A549 (cell line): ENCODE data around the gene DIS3L2. TPM values are rescaled to one million over a fixed set of nuclear protein-coding genes. Genes with fewer than 3 reads are reported as not detected.

Experiments used
- ATAC-seq, 2 experiments: fragments of 200-7000 bp in 1 of 2; fragments of >200 bp in 1 of 2; cut with Nextera tagmentation in 1 of 2; cut with Tn5 transposase in 1 of 2; 3 replicates each; pipeline versions ENCODE4 v1.8.0 to v1.9.1; 2018 to 2020; ENCODE audit warnings: mild to moderate bottlenecking in 1 of 2, moderate library complexity in 1 of 2
- CTCF ChIA-PET: fragments of 300-600 bp; sonication (Branson Sonifier 250); formaldehyde crosslinking; extraction: SDS; loops from one replicate; lab custom pipeline; 2021; ENCODE audit warnings: antibody characterized with exemption, inconsistent platforms; lab: Yijun Ruan, JAX
- POLR2A ChIA-PET: fragments of 350-600 bp; formaldehyde crosslinking; extraction: SDS; loops from one replicate; lab custom pipeline; 2021; ENCODE audit warnings: antibody characterized with exemption, inconsistent platforms; lab: Yijun Ruan, JAX
- DNase-seq, 2 experiments: peaks; one replicate each; pipeline versions ENCODE4 v3.0.0 to v3.0.0-alpha.2; 2011 to 2016; ENCODE audit warnings: low read depth in 1 of 2, low spot score in 1 of 2
- FAIRE-seq: peaks from 2 replicates; lab custom pipeline; 2011; peaks lifted over from hg19 to GRCh38; lab: Jason Lieb, UNC
- H3K27ac ChIP-seq, 2 experiments: fragments of >200 bp; sonication (Bioruptor Twin); formaldehyde crosslinking; 3 replicates each; pipeline ENCODE4 v1.5.1; 2016 to 2017
- H3K4me1 ChIP-seq: fragments of >200 bp; sonication (Bioruptor Twin); formaldehyde crosslinking; 3 replicates; pipeline ENCODE4 v1.6.1; 2016
- H3K4me2 ChIP-seq: fragments of >200 bp; sonication (Bioruptor Twin); formaldehyde crosslinking; 3 replicates; pipeline ENCODE4 v1.6.1; 2016
- H3K4me3 ChIP-seq: fragments of >200 bp; sonication (Bioruptor Twin); formaldehyde crosslinking; 3 replicates; pipeline ENCODE4 v1.5.1; 2016
- H3K9me3 ChIP-seq: fragments of >200 bp; sonication (Bioruptor Twin); formaldehyde crosslinking; 3 replicates; pipeline ENCODE4 v1.6.1; 2016
- BHLHE40 ChIP-seq: IDR thresholded peaks from 2 replicates; pipeline ENCODE4 v1.6.1; 2012; ENCODE audit warnings: low read depth, low read length, inconsistent platforms
- CBX8 ChIP-seq: fragments of 200-600 bp; sonication (generic); IDR thresholded peaks from 2 replicates; pipeline ENCODE4 v1.6.1; 2016
- CHD2 ChIP-seq: fragments of 150-350 bp; IDR thresholded peaks from 2 replicates; pipeline ENCODE4 v1.6.1; 2014; ENCODE audit warnings: low read length; ENCODE audit not compliant: partially characterized antibody
- ELK1 ChIP-seq: fragments of 150-350 bp; IDR thresholded peaks from 2 replicates; pipeline ENCODE4 v1.6.1; 2014; ENCODE audit warnings: low read depth, mild to moderate bottlenecking, low read length
- ESRRA ChIP-seq: fragments of 150-350 bp; IDR thresholded peaks from 2 replicates; pipeline ENCODE4 v1.6.1; 2014; ENCODE audit warnings: mild to moderate bottlenecking, low read length, borderline replicate concordance
- FOSL2 ChIP-seq, 2 experiments: fragments of 450-650 bp in 1 of 2; fragments of >200 bp in 1 of 2; sonication (Bioruptor Twin) in 1 of 2; formaldehyde crosslinking; IDR thresholded peaks; 2 replicates each; pipeline versions ENCODE4 v1.5.0 to v1.6.1; 2016 to 2020; ENCODE audit warnings: mild to moderate bottlenecking in 1 of 2, moderate library complexity in 1 of 2
- FOXS1 ChIP-seq: fragments of 250-450 bp; sonication (Bioruptor Pico); IDR thresholded peaks from 2 replicates; pipeline ENCODE4 v1.5.0; 2020; ENCODE audit warnings: mild to moderate bottlenecking, moderate library complexity
- GATA3 ChIP-seq: IDR thresholded peaks from 2 replicates; pipeline ENCODE4 v1.6.1; 2012; ENCODE audit warnings: borderline replicate concordance
- HDAC2 ChIP-seq: fragments of 200-600 bp; sonication (generic); IDR thresholded peaks from 2 replicates; pipeline ENCODE4 v1.6.1; 2016
- HEYL ChIP-seq: fragments of 250-450 bp; sonication (Bioruptor Pico); IDR thresholded peaks from 2 replicates; pipeline ENCODE4 v1.8.0; 2021; ENCODE audit warnings: mild to moderate bottlenecking, moderate library complexity
- HMGXB4 ChIP-seq: fragments of 250-450 bp; sonication (Bioruptor Pico); IDR thresholded peaks from 2 replicates; pipeline ENCODE4 v1.5.0; 2021; ENCODE audit warnings: mild to moderate bottlenecking, moderate library complexity, borderline replicate concordance
- HOXB5 ChIP-seq: fragments of 250-450 bp; sonication (Bioruptor Pico); IDR thresholded peaks from 2 replicates; pipeline ENCODE4 v1.5.0; 2020; ENCODE audit warnings: mild to moderate bottlenecking, moderate library complexity
- MAFK ChIP-seq: fragments of 450-650 bp; IDR thresholded peaks from 2 replicates; pipeline ENCODE4 v1.6.1; 2014; ENCODE audit not compliant: partially characterized antibody
- MAX ChIP-seq: IDR thresholded peaks from 2 replicates; pipeline ENCODE4 v1.6.1; 2012
- MAZ ChIP-seq: fragments of 150-350 bp; IDR thresholded peaks from 2 replicates; pipeline ENCODE4 v1.6.1; 2014; ENCODE audit warnings: antibody characterized with exemption, low read depth, low read length, borderline replicate concordance
- NFE2L2 ChIP-seq: fragments of 150-350 bp; conservative IDR thresholded peaks from 2 replicates; pipeline ENCODE4 v1.6.1; 2014; ENCODE audit warnings: low read length
- NPAS2 ChIP-seq: fragments of 250-450 bp; sonication (Bioruptor Pico); IDR thresholded peaks from 2 replicates; pipeline ENCODE4 v1.8.0; 2022; ENCODE audit warnings: mild to moderate bottlenecking, moderate library complexity, borderline replicate concordance
- NR3C1 ChIP-seq: fragments of >200 bp; sonication (Bioruptor Twin); formaldehyde crosslinking; IDR thresholded peaks from 3 replicates; pipeline ENCODE4 v1.6.1; 2017
- PBX3 ChIP-seq: IDR thresholded peaks from 2 replicates; pipeline ENCODE4 v1.6.1; 2012
- PHF8 ChIP-seq: fragments of 200-600 bp; sonication (generic); IDR thresholded peaks from 2 replicates; pipeline ENCODE4 v1.6.1; 2016; ENCODE audit warnings: low read depth, mild to moderate bottlenecking, antibody characterized with exemption, moderate library complexity, borderline replicate concordance
- POLR2AphosphoS2 ChIP-seq: conservative IDR thresholded peaks from 2 replicates; pipeline ENCODE4 v1.6.1; 2012; ENCODE audit warnings: low read length, improper control_type of control experiment, inconsistent platforms
- RARB ChIP-seq: fragments of 250-450 bp; sonication (Bioruptor Pico); IDR thresholded peaks from 2 replicates; pipeline ENCODE4 v1.8.0; 2021; ENCODE audit warnings: mild to moderate bottlenecking, moderate library complexity
- REST ChIP-seq: fragments of 200-600 bp; sonication (generic); IDR thresholded peaks from 2 replicates; pipeline ENCODE4 v1.6.1; 2016; ENCODE audit warnings: antibody characterized with exemption, mild to moderate bottlenecking, moderate library complexity
- SMC3 ChIP-seq: fragments of >200 bp; sonication (Bioruptor Twin); formaldehyde crosslinking; IDR thresholded peaks from 3 replicates; pipeline ENCODE4 v1.6.1; 2018; ENCODE audit warnings: inconsistent platforms
- ZC3H11A ChIP-seq: fragments of 450-650 bp; IDR thresholded peaks from 2 replicates; pipeline ENCODE4 v1.6.1; 2014; ENCODE audit warnings: antibody characterized with exemption, mild to moderate bottlenecking
- ZNF302 ChIP-seq: fragments of 250-450 bp; sonication (Bioruptor Pico); IDR thresholded peaks from 2 replicates; pipeline ENCODE4 v1.9.0; 2021; ENCODE audit warnings: inconsistent platforms, mild to moderate bottlenecking, moderate library complexity
- WGBS: methylation state at CpG from one replicate; pipeline ENCODE4 v1.1.6; 2017; ENCODE audit errors: missing lambda C conversion rate; 5-methylcytosine and 5-hydroxymethylcytosine counted together
- polyA plus RNA-seq, 4 experiments: library from polyadenylated mRNA; depleted of rRNA in 3 of 4; stranded (reverse); fragments of >200 nt; fragmentation: RNase III in 1 of 4; extraction: RNeasy Plus Mini Kit Qiagen cat#74134 plus additional on column Dnase treatment in 1 of 4; gene quantifications; 2 replicates in 3 of 4; 3 replicates in 1 of 4; pipeline ENCODE4 v1.2.3, GENCODE V29; 2011 to 2017

DIS3L2 gene
- polyA plus RNA-seq, 2 of the 4 experiments (the other 2 are of a cell fraction) = 14.9 to 15.4 TPM

GRCh38 chr2:232111551-232111950 is 150.0 kb downstream of the DIS3L2 start:
- H3K27ac ChIP-seq = no peak overlapping the region
- no peak for ATAC-seq
- CTCF ChIA-PET = interaction anchor here (0.8 to 1.0 kb wide), 2 partner anchors 29 to 185 kb away, joined by 3 to 4 read pairs; partner anchors contain the start of gene NPPC
- H3K4me3 ChIP-seq = no peak overlapping the region
- TF ChIP-seq SMC3 (no peak), FOXS1 (no peak), NFE2L2 (no peak), ZC3H11A (no peak), GATA3 (no peak), MAZ (no peak), POLR2AphosphoS2 (no peak), PHF8 (no peak), ESRRA (no peak), PBX3 (no peak), ZNF302 (CRISPR knock-in tag) (no peak), HEYL (CRISPR knock-in tag) (no peak), CBX8 (no peak), HDAC2 (no peak), MAFK (no peak), REST (no peak)
- TF ChIP-seq, all 56 proteins: peak for 0
- Histone ChIP-seq H3K4me1 (no peaks in the 10 kb centered on the region), H3K9me3 (no peaks in the 10 kb centered on the region), H3K4me2 (no peak overlapping the region)
- WGBS = 89% methylated on average over 1 of the region's 1 CpG
- POLR2A ChIA-PET = no interaction called here
- FAIRE-seq = no peak
- DNase-seq = no peak

- CTCF ChIA-PET = no interaction called here
- Histone ChIP-seq H3K9me3 (no peaks in the 10 kb centered on the region), H3K4me3 (no peak overlapping the region), H3K4me1 (no peaks in the 10 kb centered on the region), H3K27ac (no peak overlapping the region), H3K4me2 (no peak overlapping the region)
- TF ChIP-seq BHLHE40 = no peak
- no peak for TF ChIP-seq CBX8
- no peak for TF ChIP-seq HMGXB4 (CRISPR knock-in tag)
- no peak for TF ChIP-seq FOSL2 (IDR thresholded peaks at IDR 0.05)
- no peak for TF ChIP-seq FOSL2 (CRISPR knock-in tag; IDR thresholded peaks at IDR 0.05)
- no peak for TF ChIP-seq MAX
- TF ChIP-seq ELK1 = no peak
- TF ChIP-seq POLR2AphosphoS2 = no peak
- TF ChIP-seq CHD2 = no peak
- TF ChIP-seq NR3C1 = no peak
- TF ChIP-seq RARB (CRISPR knock-in tag) = no peak
- TF ChIP-seq NPAS2 (CRISPR knock-in tag) = no peak
- no peak for TF ChIP-seq MAFK
- TF ChIP-seq FOXS1 = no peak
- no peak for TF ChIP-seq HOXB5 (CRISPR knock-in tag)
- ATAC-seq (no peak), FAIRE-seq (no peak), DNase-seq (no peak)
- POLR2A ChIA-PET = no interaction called here
- 93% methylated on average over 1 of the region's 1 CpG for WGBS
Measured at GRCh38 chr2:232113821-232114220, 152.3 kb downstream of the DIS3L2 start.
